Right lobe of liver (tissue), 4 donors: ENCODE measurements around the gene ZNF44.

ENCODE experiments used
- CTCF ChIP-seq, 4 donors: fragments of 200-600 bp in 3 of 4; fragments of 450-650 bp in 1 of 4; IDR thresholded peaks; one replicate each; pipeline versions ENCODE4 v1.5.1 to v1.8.0; 2016 to 2022; ENCODE audit warnings: antibody characterized with exemption in 4 of 4, mild to moderate bottlenecking in 2 of 4
- POLR2A ChIP-seq: fragments of 450-650 bp; IDR thresholded peaks from one replicate; pipeline ENCODE4 v1.6.1; 2017; ENCODE audit warnings: antibody characterized with exemption, mild to moderate bottlenecking
- donor health status: DM: no; HTN: no; CAD: no.
- donor health status: DM: no; HTN: no; CAD: no.
- donor health status: DM: no; HTN: yes; CAD: no.

- no peak for TF ChIP-seq POLR2A
- TF ChIP-seq CTCF (IDR thresholded peaks at IDR 0.05): no peak
These were observed 33.8 kb downstream of the ZNF44 start for GRCh38 chr19:12260861-12261260.
